Measurements from ENCODE around the gene OR1E2.
"Not testable (repeated sequence)": the region's sequence is repeated elsewhere in the genome, so short reads cannot be mapped to it uniquely, and the experiment has no call there.

OR1E2 gene

DNA sequence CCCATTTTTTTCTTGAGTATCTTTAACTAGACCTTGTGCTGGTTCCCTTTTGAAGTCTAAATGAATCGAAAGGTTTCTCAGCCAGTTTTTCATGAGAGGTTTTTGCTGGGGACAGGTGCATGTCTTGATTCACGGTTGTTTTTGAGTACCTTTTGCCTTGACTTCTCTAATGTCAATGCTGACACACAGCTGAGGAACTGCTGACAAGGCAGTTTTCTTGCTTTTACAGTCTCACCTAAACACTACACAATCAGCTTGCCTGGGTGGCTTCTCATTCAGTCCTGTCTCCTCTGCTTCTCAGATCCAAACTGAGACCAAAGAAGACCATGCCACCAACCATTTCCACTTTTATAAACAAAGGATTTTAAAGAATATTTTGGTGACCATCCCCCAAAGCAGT is 15.4 kb downstream of the OR1E2 start:
- TF ChIP-seq, protein P1, sequence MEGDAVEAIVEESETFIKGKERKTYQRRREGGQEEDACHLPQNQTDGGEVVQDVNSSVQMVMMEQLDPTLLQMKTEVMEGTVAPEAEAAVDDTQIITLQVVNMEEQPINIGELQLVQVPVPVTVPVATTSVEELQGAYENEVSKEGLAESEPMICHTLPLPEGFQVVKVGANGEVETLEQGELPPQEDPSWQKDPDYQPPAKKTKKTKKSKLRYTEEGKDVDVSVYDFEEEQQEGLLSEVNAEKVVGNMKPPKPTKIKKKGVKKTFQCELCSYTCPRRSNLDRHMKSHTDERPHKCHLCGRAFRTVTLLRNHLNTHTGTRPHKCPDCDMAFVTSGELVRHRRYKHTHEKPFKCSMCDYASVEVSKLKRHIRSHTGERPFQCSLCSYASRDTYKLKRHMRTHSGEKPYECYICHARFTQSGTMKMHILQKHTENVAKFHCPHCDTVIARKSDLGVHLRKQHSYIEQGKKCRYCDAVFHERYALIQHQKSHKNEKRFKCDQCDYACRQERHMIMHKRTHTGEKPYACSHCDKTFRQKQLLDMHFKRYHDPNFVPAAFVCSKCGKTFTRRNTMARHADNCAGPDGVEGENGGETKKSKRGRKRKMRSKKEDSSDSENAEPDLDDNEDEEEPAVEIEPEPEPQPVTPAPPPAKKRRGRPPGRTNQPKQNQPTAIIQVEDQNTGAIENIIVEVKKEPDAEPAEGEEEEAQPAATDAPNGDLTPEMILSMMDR (IDR thresholded peaks at IDR 0.05; ENCODE audit: extremely low read depth, missing control alignments), result no peak
- no peak for DNase-seq (ENCODE audit: low spot score)

DNA sequence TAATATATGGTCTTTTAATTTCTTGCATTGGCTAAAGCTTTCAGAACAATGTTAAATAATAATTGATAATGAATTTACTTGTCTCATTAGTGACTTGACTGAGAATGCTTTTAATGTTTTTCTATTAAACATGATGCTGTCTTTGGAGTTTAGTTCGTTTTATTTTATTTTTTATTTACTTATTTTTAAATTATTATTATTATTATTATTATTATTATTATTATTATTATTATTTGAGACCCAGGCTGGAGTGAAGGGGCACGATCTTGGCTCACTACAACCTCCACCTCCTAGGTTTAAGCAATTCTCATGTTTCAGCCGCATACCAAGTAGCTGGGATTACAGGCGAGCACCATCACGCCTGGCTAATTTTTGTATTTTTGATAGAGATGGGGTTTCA is 18.0 kb downstream of the OR1E2 start:
- TF ChIP-seq, protein P1 (IDR thresholded peaks at IDR 0.05; ENCODE audit: extremely low read depth, missing control alignments), result no peak

DNA sequence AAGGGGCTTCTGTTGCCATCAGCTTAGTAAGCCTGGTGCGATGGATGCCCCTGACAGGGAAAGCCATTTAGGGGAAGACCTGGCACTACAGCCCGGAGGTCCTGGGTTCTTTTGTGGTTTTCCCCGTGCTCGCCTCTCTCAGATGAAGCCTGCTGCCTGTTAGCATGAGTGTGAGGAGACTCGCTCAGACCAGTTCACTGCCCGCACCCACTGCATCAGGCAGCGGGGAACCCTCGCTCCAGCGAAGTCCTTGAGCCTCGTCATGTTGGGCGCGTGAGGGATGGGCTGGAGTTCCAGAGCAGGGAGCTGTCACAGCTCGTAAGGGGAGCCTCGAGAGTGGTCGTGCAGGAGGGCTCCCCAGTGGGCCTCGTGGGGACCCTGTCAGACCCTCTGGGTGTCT is 21.4 kb downstream of the OR1E2 start:
- not testable (repeated sequence) for DNase-seq (ENCODE audit: low spot score)

More for the DNA sequence above, 18.0 kb downstream of the OR1E2 start:
- DNase-seq (ENCODE audit: low spot score), result no peak

- TF ChIP-seq, protein P1 (IDR thresholded peaks at IDR 0.05; ENCODE audit: extremely low read depth, missing control alignments), result no peak
- DNase-seq (ENCODE audit: low spot score), result no peak
Measured at GRCh38 chr17:3411070-3411469, 22.6 kb downstream of the OR1E2 start, which contains the start of gene OR3A3. Gene OR3A3 (plus strand): TSS chr17:3411370.

DNA sequence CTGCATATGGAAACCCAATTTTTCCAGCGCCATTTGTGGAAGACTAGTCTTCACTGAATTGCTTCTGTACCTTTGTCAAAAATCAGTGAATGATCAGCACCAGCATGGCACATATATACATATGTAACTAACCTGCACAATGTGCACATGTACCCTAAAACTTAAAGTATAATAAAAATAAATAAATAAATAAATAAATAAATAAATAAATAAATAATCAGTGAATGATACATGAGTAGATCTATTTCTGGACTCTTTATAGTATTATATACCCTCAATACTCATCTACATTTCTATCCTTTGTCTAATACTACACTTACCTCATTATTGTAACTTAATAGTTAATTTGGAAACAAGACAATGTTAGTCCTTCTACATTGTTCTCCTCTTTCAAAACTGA is 29.8 kb downstream of the OR1E2 start:
- not testable (repeated sequence) for DNase-seq (ENCODE audit: low spot score)

DNA sequence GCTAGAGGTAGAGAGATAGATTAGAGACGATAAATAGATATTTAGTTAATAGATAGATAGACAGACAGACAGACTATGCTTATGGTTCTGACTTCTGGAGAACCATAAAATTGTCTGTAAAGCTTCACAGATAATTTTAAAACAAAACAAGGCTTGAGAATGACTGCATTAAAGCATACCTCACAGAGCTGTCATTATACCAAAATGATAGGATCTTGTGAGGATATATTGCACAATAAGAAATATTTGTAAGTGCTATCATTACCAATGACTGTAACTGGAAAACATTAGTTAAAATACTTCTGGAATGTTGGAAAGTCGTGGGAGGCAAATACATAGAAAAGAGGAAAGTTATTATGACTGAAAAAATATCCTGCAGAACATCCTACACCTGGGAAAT is 31.9 kb downstream of the OR1E2 start:
- DNase-seq (ENCODE audit: low spot score), result no peak
- TF ChIP-seq, protein P1 (IDR thresholded peaks at IDR 0.05; ENCODE audit: extremely low read depth, missing control alignments), result no peak

GRCh38 chr17:3400055-3400454 is 33.6 kb downstream of the OR1E2 start:
- TF ChIP-seq, protein P1 (IDR thresholded peaks at IDR 0.05; ENCODE audit: extremely low read depth, missing control alignments), result no peak
- no peak for DNase-seq (ENCODE audit: low spot score)

DNA sequence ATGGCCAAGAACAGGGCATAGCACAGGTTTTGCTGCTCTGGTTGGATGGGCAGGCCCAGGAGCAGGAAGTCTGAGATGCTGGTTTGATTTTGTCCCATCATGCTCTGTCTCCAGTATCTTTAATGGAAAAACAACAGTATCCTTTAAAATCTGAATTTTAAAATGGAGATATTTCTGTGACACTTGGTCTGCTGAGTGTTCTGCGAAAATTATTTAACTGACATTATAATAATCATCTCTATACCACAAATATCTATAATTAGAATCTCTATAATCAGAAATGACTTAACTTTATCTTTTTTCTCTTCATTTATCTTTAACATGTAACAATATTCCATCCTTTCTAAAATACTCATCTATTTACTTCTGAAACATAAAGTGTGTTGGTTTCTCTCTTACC is 35.3 kb downstream of the OR1E2 start, which contains the start of gene OR1E1:
Gene OR1E1, minus strand, starts transcription at position 101 of the 400 bp plus-strand sequence. Its CDS starts 0 bp downstream, at position 101.
- TF ChIP-seq, protein P1 (IDR thresholded peaks at IDR 0.05; ENCODE audit: extremely low read depth, missing control alignments), result no peak
- no peak for DNase-seq (ENCODE audit: low spot score)

- DNase-seq (ENCODE audit: low spot score), result not testable (repeated sequence)
Measured at GRCh38 chr17:3397801-3398200, 35.8 kb downstream of the OR1E2 start.
